ENCODE measurements around the gene LRMDA. TPM values are rescaled to one million over a fixed set of nuclear protein-coding genes. Genes with fewer than 3 reads are reported as not detected.

LRMDA gene
- total and polyA plus RNA-seq, 2 donors (not counting 3 experiments of a cell fraction or from before 2014, with no cell fraction given): 9.7 to 18.0 TPM

DNA sequence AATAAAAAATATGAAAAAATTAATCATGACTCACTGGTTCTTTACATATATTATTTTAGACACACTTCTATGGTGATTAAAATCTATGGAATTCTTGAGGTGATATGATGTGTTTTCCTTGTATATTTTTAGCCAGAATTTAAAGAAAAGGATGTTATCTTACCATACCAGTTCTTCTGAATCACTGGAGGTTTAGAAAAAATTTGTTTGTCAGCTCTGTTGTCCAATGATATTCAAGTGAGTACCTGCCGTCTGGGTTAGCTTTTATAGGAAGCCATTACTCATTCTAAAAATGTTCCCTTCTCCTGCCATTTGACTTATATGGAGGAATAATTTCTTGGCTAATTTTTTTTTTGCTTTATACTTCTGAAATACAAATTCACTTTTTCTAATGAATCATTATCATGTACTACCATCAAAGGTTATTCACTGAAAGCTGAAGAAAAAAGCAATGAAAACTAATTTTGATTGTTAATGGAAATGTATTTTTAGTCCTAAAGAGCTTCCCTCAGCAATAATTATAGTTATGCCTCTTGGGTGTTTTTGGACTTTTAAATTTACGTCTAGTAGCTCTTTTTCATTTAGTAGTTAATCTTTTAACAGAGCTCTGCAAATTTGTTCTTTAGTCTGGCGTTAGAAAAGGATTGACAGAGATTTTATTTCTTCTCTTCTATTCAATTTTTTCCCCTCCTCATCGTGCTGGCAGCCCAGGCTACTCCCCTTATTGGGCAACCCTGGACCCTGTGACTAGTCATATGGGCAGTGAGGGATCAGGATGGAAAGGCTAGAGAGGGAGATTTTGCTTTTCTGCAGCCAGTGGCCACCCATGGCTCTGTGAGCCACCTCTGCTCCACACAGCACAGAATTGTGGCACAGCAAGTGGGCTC, 434.2 kb downstream of the LRMDA start:
- H3K4me1 ChIP-seq (ENCODE audit: control insufficient read depth, extremely low read depth, insufficient read depth, low read length): peaks cover 13% of the 10 kb centered on the region
- TF ChIP-seq JUN (IDR thresholded peaks at IDR 0.05; ENCODE audit: borderline replicate concordance, insufficient read depth, insufficient read length, low read depth) (peak; percentile 9), GATA2 (IDR thresholded peaks at IDR 0.05; ENCODE audit: insufficient read depth, insufficient read length, low read depth, low read length) (peak; percentile 22), EZH2 (IDR thresholded peaks at IDR 0.05; ENCODE audit: borderline replicate concordance, low read depth, low read length, severe bottlenecking) (no peak)
- TF ChIP-seq, protein P1, sequence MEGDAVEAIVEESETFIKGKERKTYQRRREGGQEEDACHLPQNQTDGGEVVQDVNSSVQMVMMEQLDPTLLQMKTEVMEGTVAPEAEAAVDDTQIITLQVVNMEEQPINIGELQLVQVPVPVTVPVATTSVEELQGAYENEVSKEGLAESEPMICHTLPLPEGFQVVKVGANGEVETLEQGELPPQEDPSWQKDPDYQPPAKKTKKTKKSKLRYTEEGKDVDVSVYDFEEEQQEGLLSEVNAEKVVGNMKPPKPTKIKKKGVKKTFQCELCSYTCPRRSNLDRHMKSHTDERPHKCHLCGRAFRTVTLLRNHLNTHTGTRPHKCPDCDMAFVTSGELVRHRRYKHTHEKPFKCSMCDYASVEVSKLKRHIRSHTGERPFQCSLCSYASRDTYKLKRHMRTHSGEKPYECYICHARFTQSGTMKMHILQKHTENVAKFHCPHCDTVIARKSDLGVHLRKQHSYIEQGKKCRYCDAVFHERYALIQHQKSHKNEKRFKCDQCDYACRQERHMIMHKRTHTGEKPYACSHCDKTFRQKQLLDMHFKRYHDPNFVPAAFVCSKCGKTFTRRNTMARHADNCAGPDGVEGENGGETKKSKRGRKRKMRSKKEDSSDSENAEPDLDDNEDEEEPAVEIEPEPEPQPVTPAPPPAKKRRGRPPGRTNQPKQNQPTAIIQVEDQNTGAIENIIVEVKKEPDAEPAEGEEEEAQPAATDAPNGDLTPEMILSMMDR (IDR thresholded peaks at IDR 0.05; ENCODE audit: extremely low read depth in 1 of 2, insufficient read depth in 1 of 2, low read depth in 1 of 2, low read length in 2 of 2): no peak
- TF ChIP-seq, protein P2, sequence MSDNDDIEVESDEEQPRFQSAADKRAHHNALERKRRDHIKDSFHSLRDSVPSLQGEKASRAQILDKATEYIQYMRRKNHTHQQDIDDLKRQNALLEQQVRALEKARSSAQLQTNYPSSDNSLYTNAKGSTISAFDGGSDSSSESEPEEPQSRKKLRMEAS (IDR thresholded peaks at IDR 0.05; ENCODE audit: insufficient read depth, insufficient read length): no peak
- H2AFZ ChIP-seq (ENCODE audit: low read depth, low read length): no peak overlapping the region
- no peaks in the 10 kb centered on the region for H3K9me1 ChIP-seq (replicated peaks; ENCODE audit: control insufficient read depth, extremely low read depth, insufficient read depth, low read length)
- FAIRE-seq (peak; percentile 12), DNase-seq (ENCODE audit: low read depth, low spot score) (peak; percentile 6)
- no peaks in the 10 kb centered on the region for H3K36me3 ChIP-seq (ENCODE audit: control insufficient read depth in 2 of 2, extremely low read depth in 1 of 2, insufficient read depth in 2 of 2, low read length in 2 of 2)
- H3K9me3 ChIP-seq (replicated peaks; ENCODE audit: control insufficient read depth, insufficient read depth, low read length): no peaks in the 10 kb centered on the region
- H3K27ac ChIP-seq (ENCODE audit: insufficient read depth, low read depth, low read length): no peak overlapping the region
- ChIA-PET POLR2A (no interaction called here), CTCF (interaction anchor here (0.8 to 2.4 kb wide), 2 partner anchors 12 to 14 kb away, joined by 3 to 9 read pairs; no protein-coding TSS in a partner anchor)
- intact Hi-C loops (cut with micrococcal nuclease) (loop anchor here (5.0 kb wide), 1 partner anchor 463 kb away; the partner anchor contains the start of gene ZNF503), dilution Hi-C loops (cut with MboI; ENCODE audit: extremely low pct_ligation_motif_present, low sequenced_read_pairs) (no loop called here)
- no peaks in the 10 kb centered on the region for H3K79me2 ChIP-seq (ENCODE audit: control insufficient read depth, insufficient read depth, low read length)
- no peak overlapping the region for H3K4me3 ChIP-seq (replicated peaks in 1 of 3; ENCODE audit: insufficient read depth in 1 of 3, low read depth in 1 of 3, low read length in 3 of 3)
- no peak overlapping the region for H3K9ac ChIP-seq (replicated peaks; ENCODE audit: extremely low read depth, insufficient read depth, low read length)
- no TSS peak for BruUV-seq (replicated peaks)
- no peaks in the 10 kb centered on the region for H4K20me1 ChIP-seq (replicated peaks; ENCODE audit: control insufficient read depth, extremely low read depth, insufficient read depth, low read length)
- H3K4me2 ChIP-seq (ENCODE audit: insufficient read depth, low read length): peak overlapping the region; percentile 17
- H3K27me3 ChIP-seq (ENCODE audit: control insufficient read depth in 2 of 2, insufficient read depth in 2 of 2, low read length in 2 of 2): no peaks in the 10 kb centered on the region
